Fibroblast of pulmonary artery (primary cell): ENCODE measurements around the gene TMEM218.

Experiments
- DNase-seq: peaks from one replicate; pipeline ENCODE4 v3.0.0-alpha.2; 2010; ENCODE audit warnings: low read depth
- H3K4me3 ChIP-seq: replicated peaks from 2 replicates; pipeline ENCODE4 v1.5.1; 2011; ENCODE audit warnings: low read depth, mild to moderate bottlenecking, control low read depth, low read length, moderate library complexity
- CTCF ChIP-seq: IDR thresholded peaks from 2 replicates; pipeline ENCODE4 v1.5.1; 2011; ENCODE audit warnings: mild to moderate bottlenecking, control low read depth, low read length, inconsistent platforms; ENCODE audit errors: missing control alignments

Gene TMEM218

DNA sequence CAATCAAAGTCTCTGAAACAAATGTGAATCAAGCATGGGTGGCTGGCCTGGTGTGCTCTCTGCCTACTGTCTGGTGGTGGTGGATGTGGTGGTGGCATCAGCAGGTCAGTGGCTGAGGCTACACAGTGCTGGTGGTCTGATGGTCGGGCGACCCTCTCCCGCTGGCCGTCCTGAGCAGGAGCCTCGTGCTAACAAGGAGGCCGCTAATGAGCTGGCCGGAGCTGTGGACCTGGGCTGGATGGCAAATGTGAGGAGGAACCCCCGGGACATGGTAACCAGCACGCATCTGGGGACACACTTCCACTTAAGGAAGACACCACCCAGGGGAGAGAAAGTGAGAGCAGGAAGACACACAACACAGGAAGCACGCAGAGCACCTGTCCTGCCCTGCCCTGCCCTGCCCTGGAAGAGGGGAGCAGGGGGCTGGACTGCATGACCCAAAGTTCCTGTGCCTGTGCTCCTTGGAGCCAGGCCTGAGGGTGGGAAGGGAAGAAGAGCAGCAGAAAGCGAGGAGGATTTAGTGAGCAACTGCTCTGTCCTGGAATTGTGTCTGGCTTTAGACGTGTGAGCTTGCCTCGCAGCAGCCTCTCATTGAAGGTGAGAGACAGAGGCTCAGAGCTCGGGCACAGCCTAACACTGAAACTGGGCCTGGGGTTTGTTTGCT lies 24.7 kb downstream of the TMEM218 start:
- H3K4me3 ChIP-seq = no peak overlapping the region
- no peak for TF ChIP-seq CTCF
- no peak for DNase-seq

GRCh38 chr11:125085301-125086081 lies 25.9 kb downstream of the TMEM218 start:
- no peak overlapping the region for H3K4me3 ChIP-seq
- no peak for TF ChIP-seq CTCF
- no peak for DNase-seq

DNA sequence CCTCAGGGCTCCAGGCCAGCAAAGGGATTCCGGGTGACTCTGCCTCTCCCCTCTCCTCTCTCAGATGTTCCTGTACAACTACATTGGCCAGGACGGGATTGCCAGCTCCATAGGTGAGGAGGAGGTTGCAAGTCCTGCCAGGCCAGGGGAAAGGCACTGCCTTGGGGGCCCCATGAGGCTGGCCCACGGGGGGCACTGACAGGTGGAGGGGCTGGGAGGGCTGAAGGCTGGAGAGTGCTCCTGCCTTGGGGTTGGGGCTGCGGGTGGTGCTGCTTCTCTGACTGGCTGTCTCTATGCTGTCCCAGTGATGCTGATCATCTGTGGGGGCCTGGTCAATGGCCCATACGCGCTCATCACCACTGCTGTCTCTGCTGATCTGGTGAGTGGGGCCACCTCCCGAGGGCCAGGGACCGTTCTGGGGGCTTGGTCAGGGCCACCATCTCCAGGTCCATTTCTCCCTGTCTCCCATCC lies 26.6 kb downstream of the TMEM218 start:
- TF ChIP-seq CTCF = no peak
- no peak for DNase-seq
- H3K4me3 ChIP-seq = no peak overlapping the region

DNA sequence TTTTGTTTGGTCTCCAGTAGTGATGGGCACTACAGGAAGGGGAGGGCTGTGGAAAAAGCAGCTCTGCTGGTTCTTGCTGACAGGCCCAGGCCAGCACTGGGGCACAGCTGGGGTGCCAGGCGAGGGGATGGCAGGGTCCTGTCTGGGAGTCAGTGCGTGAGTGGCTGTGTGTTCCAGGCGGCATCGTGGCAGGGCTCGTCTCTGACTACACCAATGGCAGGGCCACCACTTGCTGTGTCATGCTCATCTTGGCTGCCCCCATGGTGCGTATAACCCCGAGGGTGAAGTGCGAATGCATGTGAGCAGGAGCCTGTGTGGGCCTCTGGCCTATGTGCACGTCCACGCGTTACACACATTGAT lies 27.4 kb downstream of the TMEM218 start:
- no peak for DNase-seq
- TF ChIP-seq CTCF = no peak
- H3K4me3 ChIP-seq = no peak overlapping the region

DNA sequence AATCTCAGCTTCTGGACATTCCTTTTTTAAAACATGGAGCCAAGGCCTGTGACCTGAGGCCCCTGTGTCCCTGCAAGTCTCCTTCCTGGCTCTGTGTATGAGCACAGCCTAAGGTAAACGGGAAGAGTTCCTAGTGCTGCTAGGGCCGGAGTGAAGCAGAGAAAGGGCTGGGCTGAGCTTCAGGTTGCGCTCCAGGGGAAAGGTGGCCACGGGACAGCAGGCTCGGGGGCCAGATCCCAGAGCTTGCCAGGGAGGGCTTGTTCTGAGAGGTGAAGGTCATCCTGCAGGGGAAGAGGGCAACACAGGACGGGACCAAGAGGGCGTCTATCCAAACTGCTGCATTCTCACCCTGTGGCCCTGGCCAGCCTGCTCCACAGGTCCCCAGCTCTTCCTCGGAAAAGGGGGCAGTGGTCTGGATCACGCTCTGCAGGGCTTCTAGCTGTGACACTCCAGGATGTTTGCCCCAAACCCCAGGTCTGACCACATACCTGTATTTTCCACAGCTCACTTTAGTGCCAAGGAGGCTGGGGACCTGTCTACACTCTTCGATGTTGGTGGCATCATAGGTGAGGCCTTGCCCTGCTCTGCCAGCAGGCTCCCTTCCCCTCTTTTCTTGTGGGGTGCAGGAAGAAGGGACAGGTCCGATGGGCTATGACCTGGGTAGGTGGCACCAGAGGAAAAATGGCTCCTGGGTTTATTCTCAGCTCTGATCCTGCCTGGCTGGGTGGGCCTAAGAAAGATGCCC lies 27.9 kb downstream of the TMEM218 start:
- no peak for DNase-seq
- no peak overlapping the region for H3K4me3 ChIP-seq
- TF ChIP-seq CTCF = no peak

GRCh38 chr11:125082611-125083311 lies 28.7 kb downstream of the TMEM218 start:
- H3K4me3 ChIP-seq = no peak overlapping the region
- peak; percentile 78 for DNase-seq
- no peak for TF ChIP-seq CTCF
